ENCODE measurements around the gene KLHDC9.

The KLHDC9 gene

GRCh38 chr1:161077426-161077825 is 20.7 kb upstream of the KLHDC9 start:
- no peak for DNase-seq

DNA sequence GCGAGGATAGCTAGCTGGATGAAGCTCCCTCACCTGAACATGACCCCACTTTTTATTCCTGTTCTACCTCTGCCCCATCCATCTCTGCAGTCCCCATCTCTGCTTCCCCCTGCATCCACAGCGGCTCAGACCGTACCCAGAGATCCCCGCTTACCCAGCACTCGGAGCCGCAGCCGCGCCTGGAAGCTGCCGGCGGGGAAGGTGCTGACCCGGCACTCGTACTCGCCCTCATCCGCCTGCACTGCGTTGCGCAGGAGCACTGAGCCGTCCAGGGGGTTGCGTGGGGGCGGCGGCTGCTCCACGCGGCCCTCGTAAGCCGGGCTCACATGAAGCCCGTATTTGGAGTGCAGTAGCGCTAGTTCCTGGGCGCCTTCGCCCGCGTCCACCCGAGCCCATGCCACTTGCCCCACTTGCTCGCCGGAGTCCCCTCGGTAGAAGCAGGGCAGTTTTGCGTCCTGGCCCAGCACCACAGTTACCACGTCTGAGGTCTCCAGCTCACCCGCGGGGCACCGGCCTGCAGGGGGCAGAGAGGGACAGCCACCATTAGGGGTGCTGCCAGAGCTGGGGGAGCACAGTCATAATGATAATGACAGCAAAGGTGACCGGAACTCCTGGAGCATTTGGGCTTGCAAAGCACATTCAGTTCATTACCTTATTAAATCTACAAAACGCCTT is 18.6 kb upstream of the KLHDC9 start:
- no peak for DNase-seq

GRCh38 chr1:161080441-161081405 is 17.4 kb upstream of the KLHDC9 start:
- no peak for DNase-seq

GRCh38 chr1:161081519-161081918 is 16.6 kb upstream of the KLHDC9 start:
- no peak for DNase-seq

- no peak for DNase-seq
Measured at GRCh38 chr1:161082483-161082882, 15.7 kb upstream of the KLHDC9 start.

DNA sequence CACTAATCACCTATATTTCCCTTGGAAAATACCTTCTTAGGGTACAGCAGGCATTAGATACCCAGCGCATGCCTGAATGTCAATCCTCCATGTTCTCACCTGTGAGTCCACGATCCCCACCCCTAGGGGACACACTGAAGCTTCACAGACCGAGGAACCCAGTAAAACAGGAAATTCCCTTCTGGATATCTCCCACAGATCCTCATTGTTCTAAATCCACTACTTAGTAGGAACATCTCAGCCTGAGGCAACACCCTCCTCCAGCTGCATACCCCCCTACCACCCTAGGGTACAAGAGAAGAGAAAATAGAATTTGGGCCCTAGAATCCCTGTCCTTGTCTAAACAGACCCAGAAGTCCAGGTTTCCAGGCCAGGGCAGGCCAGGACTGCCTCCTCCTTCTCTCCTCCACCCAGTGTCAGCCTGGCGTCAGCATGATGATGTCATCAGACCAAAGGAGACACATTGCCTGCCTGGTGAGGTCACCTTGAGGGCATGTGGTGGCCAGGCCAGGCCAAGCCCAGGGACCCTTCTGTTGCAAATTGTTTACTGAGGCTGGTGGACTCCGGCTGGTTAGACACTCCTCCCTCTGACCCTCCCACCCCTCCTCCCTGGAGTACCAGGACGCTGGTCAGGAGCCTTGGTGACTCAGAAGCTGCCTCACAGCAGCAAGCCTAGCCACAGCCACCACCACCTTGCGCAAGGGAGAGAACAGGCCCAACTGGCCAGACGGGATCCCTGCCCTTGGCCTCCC is 15.0 kb upstream of the KLHDC9 start:
- DNase-seq = no peak

DNA sequence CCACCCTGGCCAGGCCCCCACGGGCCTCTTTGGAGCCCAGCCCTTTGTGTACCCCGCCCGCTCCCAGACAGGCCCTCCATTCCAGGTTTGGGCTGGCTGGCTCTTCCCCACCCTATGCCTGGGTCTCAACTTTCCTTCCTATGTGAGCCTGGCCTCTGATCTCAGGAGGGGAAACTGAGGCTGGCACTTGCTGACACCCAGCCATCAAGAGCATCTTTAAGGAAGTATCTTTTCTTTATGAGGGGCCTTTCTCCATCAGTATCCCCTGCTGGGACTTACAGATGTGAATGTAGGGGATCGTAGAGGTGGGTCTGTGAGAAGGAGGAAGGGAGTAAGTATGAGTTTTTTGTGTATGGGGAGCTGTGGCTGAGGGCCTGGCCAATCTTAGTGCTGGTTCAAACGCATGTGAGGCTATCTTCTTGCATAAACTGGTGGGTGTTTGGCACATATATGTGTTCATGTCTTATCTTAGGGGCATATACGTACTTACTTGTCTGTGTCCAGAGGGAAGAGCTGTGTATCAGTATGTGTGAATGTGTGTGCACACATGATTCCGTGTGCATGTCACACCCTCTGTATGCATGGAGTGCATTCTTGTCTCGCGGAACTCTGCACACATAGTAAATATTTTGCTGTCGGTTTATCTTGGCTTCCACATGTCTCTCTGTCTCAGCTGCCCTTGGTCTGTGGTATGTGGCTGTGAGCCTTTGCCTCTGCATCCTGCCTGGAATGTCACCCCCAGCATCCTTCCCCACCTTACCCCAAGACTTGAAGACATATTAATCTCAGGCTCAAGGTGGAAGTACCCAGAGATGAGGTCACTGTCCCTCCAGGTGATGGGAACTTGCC is 14.2 kb upstream of the KLHDC9 start:
- no peak for DNase-seq

- no peak for DNase-seq
Measured at GRCh38 chr1:161084597-161084988, 13.6 kb upstream of the KLHDC9 start.

- no peak for DNase-seq
Measured at GRCh38 chr1:161085165-161085564, 13.0 kb upstream of the KLHDC9 start.

DNA sequence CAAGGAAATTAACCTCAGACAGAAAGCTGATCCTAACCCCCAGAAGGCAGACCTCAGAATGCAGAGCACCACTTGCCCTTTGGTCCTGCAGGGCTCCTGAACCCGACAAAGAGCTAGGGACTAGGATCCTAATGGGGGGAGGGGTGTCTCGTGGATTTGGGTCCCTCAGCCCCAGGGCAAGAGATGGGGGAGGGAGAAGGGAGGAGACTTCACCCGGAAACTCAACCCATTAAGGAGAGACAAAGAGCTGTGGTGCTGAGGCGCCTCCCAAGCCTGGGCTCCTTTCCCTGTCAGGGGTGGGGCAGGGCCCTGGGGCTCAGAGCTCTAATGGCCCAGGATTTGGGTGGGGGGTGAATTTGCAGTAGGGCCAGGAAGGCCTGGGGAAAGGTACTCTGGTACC is 11.7 kb upstream of the KLHDC9 start:
- DNase-seq = no peak

- no peak for DNase-seq
Measured at GRCh38 chr1:161088587-161089110, 9.5 kb upstream of the KLHDC9 start.

DNA sequence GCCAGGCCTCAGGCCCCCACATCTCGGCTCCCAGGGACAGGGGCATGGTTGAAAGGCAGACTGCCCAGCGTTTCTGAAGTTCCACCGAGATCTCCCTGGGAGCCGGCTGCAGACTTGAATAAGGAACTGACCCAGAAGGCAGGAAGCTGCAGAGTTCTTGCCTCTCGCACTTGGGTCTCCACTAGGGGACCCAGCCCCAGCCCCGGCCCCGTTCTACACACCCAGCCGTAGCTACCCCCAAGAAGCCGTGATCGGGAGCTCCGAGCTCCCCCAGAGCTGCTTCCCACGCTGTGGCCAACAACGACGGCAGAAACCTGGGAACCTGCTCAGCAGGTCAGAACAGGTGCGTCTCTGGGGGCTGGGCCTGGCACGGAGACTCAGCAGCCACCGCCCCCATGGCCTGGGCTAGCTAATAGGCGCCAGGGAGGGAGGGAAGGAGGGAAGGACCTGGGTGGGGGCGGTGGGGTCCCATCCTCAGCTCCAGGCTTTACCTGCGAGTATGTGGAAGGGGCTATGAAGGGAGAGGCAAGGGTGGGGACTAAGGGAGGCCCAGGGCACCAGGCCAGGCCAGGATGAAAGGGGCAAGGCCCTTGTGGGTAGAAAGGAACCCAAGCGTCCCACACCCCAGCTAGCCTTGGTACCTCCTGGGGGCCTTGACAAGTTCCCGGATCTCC is 8.8 kb upstream of the KLHDC9 start, which contains the start of gene NECTIN4:
TSS of gene NECTIN4 (minus strand) at position 308 of the 674 bp plus-strand sequence. CDS start at position 46, 262 bp downstream.
- no peak for DNase-seq

GRCh38 chr1:161089938-161090337 is 8.2 kb upstream of the KLHDC9 start:
- no peak for DNase-seq

- DNase-seq = no peak
Measured at GRCh38 chr1:161090617-161091016, 7.5 kb upstream of the KLHDC9 start.

DNA sequence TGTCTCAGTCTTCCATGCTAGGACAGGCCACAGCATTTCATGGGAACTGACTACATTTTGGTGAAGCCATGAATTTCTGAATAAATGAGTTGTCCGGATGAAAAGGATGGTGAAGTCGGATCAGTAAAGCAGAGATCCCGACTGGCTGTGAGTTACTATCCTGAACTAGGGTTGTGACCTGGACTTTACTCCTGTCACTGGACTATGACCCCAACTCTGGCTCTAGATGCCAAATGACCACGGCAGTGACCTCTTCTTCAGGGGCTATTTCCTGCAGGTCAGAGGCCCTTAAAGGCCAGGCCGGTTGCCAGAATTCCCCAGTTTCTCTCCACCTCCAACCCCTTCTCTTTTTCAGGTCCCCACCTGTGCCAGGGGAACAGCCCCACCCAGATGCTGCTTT is 7.1 kb upstream of the KLHDC9 start:
- no peak for DNase-seq

DNA sequence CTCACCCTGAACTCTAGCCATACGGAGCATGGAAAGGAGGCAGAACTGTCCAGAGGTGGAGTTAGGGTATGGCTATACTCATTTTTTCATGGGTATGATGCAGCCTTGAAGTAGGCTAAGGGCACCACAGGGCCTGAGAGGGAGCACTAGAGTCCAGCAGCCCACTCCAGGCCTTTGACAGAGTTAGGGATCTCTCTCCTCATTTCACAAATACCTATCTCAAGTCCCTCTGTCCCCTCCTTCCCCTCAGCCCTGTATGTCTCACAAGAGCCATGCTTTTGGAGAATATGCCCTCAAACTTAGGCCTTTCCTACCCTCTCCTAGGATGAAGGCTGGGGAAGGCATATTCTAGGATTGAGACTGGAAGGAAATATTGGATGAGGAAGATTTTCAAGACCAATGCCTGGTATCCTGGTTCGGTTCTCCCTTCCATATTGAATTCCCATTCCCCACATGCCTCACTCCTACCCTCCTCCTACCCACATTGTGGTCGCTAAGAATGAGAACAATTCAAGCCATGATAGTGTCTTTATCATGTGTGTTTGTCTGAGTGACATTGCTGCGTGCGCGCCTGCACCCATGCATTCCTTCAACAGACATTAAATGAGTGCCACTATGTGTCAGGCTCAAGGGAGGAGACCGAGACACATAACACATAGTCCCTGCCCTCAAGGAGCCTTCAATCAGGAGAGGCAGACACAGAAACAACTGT is 6.2 kb upstream of the KLHDC9 start:
- no peak for DNase-seq

DNA sequence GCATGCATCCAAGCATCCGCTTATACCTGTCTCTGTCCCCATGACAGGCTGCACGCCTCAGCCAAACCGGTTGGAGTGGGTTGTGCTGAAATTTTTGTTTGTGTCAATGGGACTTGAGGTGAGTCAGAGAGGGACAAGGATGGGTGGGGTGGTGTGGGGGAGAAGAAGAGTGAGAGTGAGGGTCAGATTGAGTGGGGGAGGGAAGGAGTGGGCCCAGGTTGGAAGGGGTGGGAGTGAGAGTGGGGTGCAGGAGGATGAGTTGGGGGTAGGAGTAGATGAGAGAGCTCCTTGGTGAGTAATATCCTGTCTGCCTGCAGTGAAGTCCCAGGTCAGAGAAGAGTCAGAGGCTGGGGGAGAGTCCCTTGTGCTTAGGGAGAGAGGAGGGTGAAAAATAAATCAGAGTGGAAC is 5.5 kb upstream of the KLHDC9 start:
- no peak for DNase-seq

GRCh38 chr1:161094481-161094880 is 3.7 kb upstream of the KLHDC9 start:
- no peak for DNase-seq

DNA sequence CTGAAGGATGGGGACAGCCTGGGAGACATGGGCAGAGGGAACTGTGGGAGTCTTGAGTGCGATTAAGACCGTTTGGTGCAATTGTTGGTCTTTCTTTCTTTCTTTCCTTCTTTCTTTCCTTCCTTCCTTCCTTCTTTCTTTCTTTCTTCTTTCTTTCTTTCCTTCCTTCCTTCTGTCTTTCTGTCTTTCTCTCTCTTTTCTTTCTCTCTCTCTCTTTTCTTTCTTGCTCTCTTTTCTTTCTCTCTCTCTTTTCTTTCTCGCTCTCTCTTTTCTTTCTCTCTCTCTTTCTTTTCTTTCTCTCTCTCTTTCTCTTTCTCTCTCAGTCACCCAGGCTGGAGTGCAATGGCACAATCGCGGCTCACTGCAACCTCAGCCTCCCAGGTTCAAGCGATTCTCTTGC is 2.9 kb upstream of the KLHDC9 start:
- DNase-seq = no peak

GRCh38 chr1:161096015-161096414 is 2.1 kb upstream of the KLHDC9 start:
- DNase-seq = no peak

- DNase-seq = no peak
Measured at GRCh38 chr1:161096530-161096929, 1.6 kb upstream of the KLHDC9 start.
